Keratinocyte (primary cell): ENCODE data around the gene TMEM38A. TPM values are rescaled to one million over a fixed set of nuclear protein-coding genes. Genes with fewer than 3 reads are reported as not detected.

Experiments used
- DNase-seq: peaks from one replicate; pipeline ENCODE4 v3.0.0-alpha.2; 2011; ENCODE audit warnings: low read depth, missing footprints, low spot score
- FAIRE-seq: peaks from 2 replicates; lab custom pipeline; 2011; peaks lifted over from hg19 to GRCh38; lab: Jason Lieb, UNC
- H2AFZ ChIP-seq: 2 replicates; pipeline ENCODE4 v1.6.0; 2012; ENCODE audit warnings: low read length, control low read depth, inconsistent platforms; ENCODE audit not compliant: control insufficient read depth
- H3K27ac ChIP-seq: 2 replicates; pipeline ENCODE4 v1.5.1; 2011; ENCODE audit warnings: low read length; ENCODE audit not compliant: control insufficient read depth, insufficient read depth
- H3K27me3 ChIP-seq: 3 replicates; pipeline ENCODE4 v1.6.0; 2011; ENCODE audit warnings: low read length; ENCODE audit not compliant: control insufficient read depth, insufficient read depth; ENCODE audit errors: extremely low read depth
- H3K36me3 ChIP-seq, 2 experiments: 2 replicates in 1 of 2; 3 replicates in 1 of 2; pipeline ENCODE4 v1.5.1; 2011; ENCODE audit warnings: low read length in 2 of 2, mild to moderate bottlenecking in 1 of 2; ENCODE audit not compliant: control insufficient read depth in 2 of 2, insufficient read depth in 2 of 2; ENCODE audit errors: extremely low read depth in 1 of 2
- H3K4me1 ChIP-seq: 3 replicates; pipeline ENCODE4 v1.5.1; 2011; ENCODE audit warnings: low read length; ENCODE audit not compliant: control insufficient read depth, insufficient read depth; ENCODE audit errors: extremely low read depth
- H3K4me2 ChIP-seq: 3 replicates; pipeline ENCODE4 v1.6.0; 2011; ENCODE audit warnings: low read depth, low read length; ENCODE audit not compliant: control insufficient read depth, insufficient read depth; ENCODE audit errors: extremely low read depth
- H3K4me3 ChIP-seq, 3 experiments: fragments of 200-600 bp in 1 of 3; sonication (generic) in 1 of 3; 2 replicates in 2 of 3; 3 replicates in 1 of 3; pipeline ENCODE4 v1.5.1; 2011 to 2016; ENCODE audit warnings: low read length in 3 of 3, mild to moderate bottlenecking in 3 of 3, control low read depth in 2 of 3, inconsistent platforms in 1 of 3, low read depth in 1 of 3, mixed read lengths in 1 of 3, mixed run types in 1 of 3, moderate library complexity in 1 of 3; ENCODE audit not compliant: control insufficient read depth in 2 of 3, insufficient read depth in 2 of 3; ENCODE audit errors: extremely low read depth in 1 of 3
- H3K79me2 ChIP-seq: 2 replicates; pipeline ENCODE4 v1.6.0; 2012; ENCODE audit warnings: low read length; ENCODE audit not compliant: control insufficient read depth, insufficient read depth
- H3K9ac ChIP-seq: 3 replicates; pipeline ENCODE4 v1.6.0; 2011; ENCODE audit warnings: low read length; ENCODE audit not compliant: control insufficient read depth, insufficient read depth; ENCODE audit errors: extremely low read depth
- H3K9me1 ChIP-seq: 3 replicates; pipeline ENCODE4 v1.6.0; 2011; ENCODE audit warnings: low read length; ENCODE audit not compliant: control insufficient read depth, insufficient read depth; ENCODE audit errors: extremely low read depth
- H3K9me3 ChIP-seq: 2 replicates; pipeline ENCODE4 v1.5.1; 2012; ENCODE audit warnings: low read depth, low read length; ENCODE audit not compliant: control insufficient read depth
- H4K20me1 ChIP-seq: 3 replicates; pipeline ENCODE4 v1.6.0; 2011; ENCODE audit warnings: low read length; ENCODE audit not compliant: control insufficient read depth, insufficient read depth; ENCODE audit errors: extremely low read depth
- CTCF ChIP-seq, 3 experiments: IDR thresholded peaks in 1 of 3; conservative IDR thresholded peaks in 1 of 3; optimal IDR thresholded peaks in 1 of 3; 2 replicates in 2 of 3; 3 replicates in 1 of 3; pipeline versions ENCODE3 to v1.5.1; 2011; ENCODE audit warnings: low read length in 3 of 3, mild to moderate bottlenecking in 3 of 3, moderate library complexity in 2 of 3, control low read depth in 1 of 3, inconsistent platforms in 1 of 3; ENCODE audit not compliant: insufficient read depth in 2 of 3; ENCODE audit errors: extremely low read depth in 1 of 3
- EZH2 ChIP-seq: IDR thresholded peaks from one replicate; pipeline ENCODE4 v1.6.1; 2012; ENCODE audit warnings: inconsistent platforms, mild to moderate bottlenecking, low read length, moderate library complexity
- dilution Hi-C: fragments of 300-500 bp; cut with MboI; formaldehyde crosslinking; loops from one replicate; pipeline ENCODE4 v1.7.0; 2020; ENCODE audit warnings: low sequenced_read_pairs; ENCODE audit not compliant: extremely low pct_ligation_motif_present
- polyA minus RNA-seq, 3 experiments: library from RNA; depleted of rRNA, polyadenylated mRNA; stranded (reverse); fragments of >200 nt; gene quantifications; 1 replicate in 1 of 3; 2 replicates in 1 of 3; 3 replicates in 1 of 3; pipeline ENCODE4 v1.2.3, GENCODE V29; 2011
- polyA plus RNA-seq, 5 experiments: library from polyadenylated mRNA; depleted of rRNA in 3 of 5; stranded (reverse) in 3 of 5; stranded (forward) in 1 of 5; unstranded in 1 of 5; fragments of >200 nt; gene quantifications; 1 replicate in 1 of 5; 2 replicates in 3 of 5; 3 replicates in 1 of 5; pipeline versions ENCODE4 v1.2.1 to v1.2.3, GENCODE V29; 2011 to 2012; ENCODE audit warnings: missing spikeins in 2 of 5, low read depth in 1 of 5, low replicate concordance in 1 of 5

TMEM38A gene
- polyA plus RNA-seq (2.5 to 4.6 TPM (median 3.3 TPM) in 3 replicates), polyA minus RNA-seq (6.8 to 10.7 TPM (median 6.9 TPM) in 3 replicates)
- polyA plus RNA-seq (2011; ENCODE audit: low read depth) = 0.99 TPM
- 3.6 and 3.8 TPM in 2 replicates for polyA plus RNA-seq (2011; cell fraction: cytosol; rRNA removed)
- 3.0 and 4.6 TPM in 2 replicates for polyA plus RNA-seq (2011; cell fraction: nucleus; rRNA removed)
- 2.4 and 2.5 TPM in 2 replicates for polyA plus RNA-seq (2012; ENCODE audit: low replicate concordance)
- 6.1 TPM for polyA minus RNA-seq (2011; cell fraction: cytosol; rRNA and poly(A)+ RNA removed)
- polyA minus RNA-seq (2011; cell fraction: nucleus; rRNA and poly(A)+ RNA removed) = 1.8 and 3.6 TPM in 2 replicates

GRCh38 chr19:16660763-16661479 is at the start of gene TMEM38A:
Gene TMEM38A (plus strand): TSS chr19:16661139. CDS start chr19:16661218, 79 bp downstream.
- dilution Hi-C loops = no loop called here
- Histone ChIP-seq H3K9me3 (no peaks in the 10 kb centered on the region), H3K9ac (peak within 1 kb of the TSS; percentile 93), H3K36me3 (peaks cover 9 to 12% of the 10 kb centered on the region in 2 experiments), H3K27ac (peak within 1 kb of the TSS; percentile 83), H4K20me1 (peaks cover 5% of the 10 kb centered on the region), H3K4me3 (peak within 1 kb of the TSS; percentile 90 to 100 (median 93)), H3K9me1 (no peaks in the 10 kb centered on the region), H3K4me2 (peak within 1 kb of the TSS; percentile 97), H3K4me1 (peaks cover 10% of the 10 kb centered on the region), H3K27me3 (peaks cover 5% of the 10 kb centered on the region), H2AFZ (peak within 1 kb of the TSS; percentile 99), H3K79me2 (peaks cover 32% of the 10 kb centered on the region)
- no peak for TF ChIP-seq CTCF (optimal IDR thresholded peaks at IDR 0.05 in 1 of 3, IDR thresholded peaks at IDR 0.05 in 1 of 3, conservative IDR thresholded peaks at IDR 0.05 in 1 of 3; ENCODE audit: extremely low read depth in 1 of 3, insufficient read depth in 2 of 3, low read length in 3 of 3)
- TF ChIP-seq EZH2 = no peak
- no peak for FAIRE-seq
- no peak for DNase-seq

GRCh38 chr19:16612636-16613035 is 48.3 kb upstream of the TMEM38A start:
- no peak for FAIRE-seq
- H3K9ac ChIP-seq = no peak overlapping the region
- peaks cover 30% of the 10 kb centered on the region for H4K20me1 ChIP-seq

More at GRCh38 chr19:16612636-16613035, 48.3 kb upstream of the TMEM38A start:
- Histone ChIP-seq H3K9me1 (peaks cover 5% of the 10 kb centered on the region), H3K4me3 (no peak overlapping the region), H2AFZ (no peak overlapping the region), H3K36me3 (peaks cover 0 to 2% of the 10 kb centered on the region in 2 experiments), H3K4me2 (no peak overlapping the region), H3K4me1 (peaks cover 7% of the 10 kb centered on the region), H3K79me2 (peaks cover 92% of the 10 kb centered on the region), H3K27me3 (no peaks in the 10 kb centered on the region), H3K9me3 (no peaks in the 10 kb centered on the region), H3K27ac (no peak overlapping the region)
- dilution Hi-C loops = no loop called here
- DNase-seq = no peak
- no peak for TF ChIP-seq CTCF (optimal IDR thresholded peaks at IDR 0.05 in 1 of 3, IDR thresholded peaks at IDR 0.05 in 1 of 3, conservative IDR thresholded peaks at IDR 0.05 in 1 of 3; ENCODE audit: extremely low read depth in 1 of 3, insufficient read depth in 2 of 3, low read length in 3 of 3)
- no peak for TF ChIP-seq EZH2
